GM19240 (cell line): ENCODE measurements around the gene DIAPH1.
A peak's percentile ranks its signal among the peaks of the same experiment; 100 is the strongest.

Experiments used
- DNase-seq: peaks from one replicate; pipeline ENCODE4 v3.0.0; 2011; ENCODE audit warnings: low spot score; ENCODE audit not compliant: insufficient read length

DIAPH1 gene

DNA sequence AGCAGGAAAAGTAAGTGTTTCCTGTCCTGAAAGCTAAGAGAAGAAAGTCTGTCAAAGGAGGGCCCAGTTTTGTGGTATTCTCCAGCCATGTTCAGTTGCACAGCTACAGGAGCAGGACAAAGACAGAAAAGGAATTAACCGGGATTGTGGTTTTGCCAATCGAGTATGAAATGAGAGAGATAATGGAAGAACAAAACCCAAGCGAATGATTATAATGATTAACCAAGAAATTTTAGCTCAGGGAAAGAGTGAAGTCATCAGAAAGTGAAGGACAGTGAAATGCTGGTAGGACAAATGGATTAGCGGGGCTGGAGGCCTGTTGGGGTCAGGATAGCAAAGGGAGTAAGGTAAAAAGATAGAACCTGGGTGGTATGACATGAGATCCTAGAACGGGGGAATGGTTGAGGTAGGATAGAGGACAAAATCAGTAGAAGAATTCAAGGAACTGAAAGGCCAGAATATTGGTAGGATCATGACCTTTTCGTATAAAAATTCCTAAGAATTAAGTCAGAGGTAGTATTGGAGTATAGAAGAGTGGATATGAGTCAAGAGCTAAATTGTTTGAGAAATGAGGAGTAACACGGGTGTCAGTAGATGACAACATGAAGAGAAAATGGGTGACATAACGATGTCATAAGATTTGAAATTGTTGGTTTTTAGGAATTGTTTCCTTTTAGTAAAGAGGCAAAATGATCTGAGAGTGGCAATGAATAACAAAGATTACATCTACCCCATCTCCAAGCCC is 52.8 kb downstream of the DIAPH1 start:
- no peak for DNase-seq

DNA sequence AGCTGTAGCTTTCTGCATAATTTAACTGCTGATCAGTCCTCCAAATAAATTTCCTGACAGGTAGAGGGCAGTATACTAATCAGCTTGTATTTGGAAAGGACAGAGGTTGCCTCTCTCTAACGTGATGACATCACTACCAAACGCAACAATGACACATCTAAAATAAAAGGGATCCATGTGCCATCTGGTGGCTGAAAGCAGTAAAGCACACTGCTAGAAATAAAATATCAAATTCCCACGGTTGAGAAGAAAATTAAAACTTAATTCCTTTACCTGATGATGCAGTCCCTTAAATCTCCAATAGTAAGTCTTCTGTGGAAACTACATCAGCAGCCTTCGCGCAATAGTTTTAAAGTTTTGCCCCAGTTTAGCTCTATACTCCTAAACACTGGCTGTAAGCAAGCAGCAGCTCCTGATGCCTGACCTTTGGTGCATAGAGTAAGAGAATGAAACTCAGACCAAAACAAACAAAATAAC is 54.5 kb downstream of the DIAPH1 start:
- DNase-seq = peak; percentile 25

DNA sequence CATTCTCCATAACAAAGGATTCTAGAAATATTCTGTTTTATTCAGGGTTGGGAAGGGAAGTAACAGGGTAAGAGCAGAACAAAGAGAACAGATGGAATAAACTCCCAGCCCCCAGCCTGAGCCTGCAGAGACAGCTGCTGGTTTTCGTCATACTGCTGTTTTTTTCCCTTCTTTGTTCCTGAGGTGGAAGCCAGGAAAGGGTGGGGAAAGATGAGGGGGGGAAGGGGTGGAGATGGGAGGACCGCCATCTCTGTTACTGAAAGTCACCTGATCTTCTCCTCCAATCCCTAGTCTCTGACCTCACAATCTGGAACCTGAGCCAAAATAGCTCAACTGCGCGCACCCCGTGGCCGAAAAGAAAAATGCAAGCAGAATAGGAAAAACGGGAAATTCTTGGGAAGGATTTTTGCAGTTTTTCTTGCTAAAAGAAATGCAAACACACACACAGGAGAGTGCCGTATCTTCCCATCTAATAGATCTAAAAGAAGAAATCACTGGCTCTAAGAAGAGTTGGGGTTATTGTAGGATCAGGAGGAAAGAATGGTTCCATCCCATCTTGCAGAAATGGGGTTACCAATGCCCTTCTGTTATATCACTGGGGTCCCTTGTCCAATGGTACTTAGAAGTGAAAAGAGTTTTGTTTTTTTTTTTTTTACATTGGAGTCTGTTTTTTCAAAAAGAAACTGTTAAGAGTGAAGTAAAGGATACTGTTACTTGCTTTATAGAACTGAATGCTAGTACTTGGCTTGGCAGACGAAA is 57.9 kb downstream of the DIAPH1 start:
- DNase-seq = no peak

DNA sequence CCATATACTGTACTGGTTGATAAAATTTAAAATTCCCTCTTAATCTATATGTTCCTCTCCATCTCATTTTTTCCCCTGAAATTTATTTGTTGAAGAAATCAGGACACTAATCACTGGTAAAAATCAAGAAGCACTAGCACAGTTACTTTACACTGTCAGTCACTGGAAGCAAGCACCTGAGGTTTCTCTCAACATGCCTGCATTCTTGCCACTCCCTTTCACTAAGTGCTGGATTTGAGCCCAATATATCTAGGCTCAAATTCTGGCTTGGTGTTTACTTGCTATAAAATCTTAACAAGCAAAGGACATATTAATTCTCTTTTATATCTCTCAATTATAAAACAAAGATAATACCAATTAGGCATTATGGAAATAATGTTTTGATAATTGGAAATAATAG is 58.6 kb downstream of the DIAPH1 start:
- DNase-seq = no peak

DNA sequence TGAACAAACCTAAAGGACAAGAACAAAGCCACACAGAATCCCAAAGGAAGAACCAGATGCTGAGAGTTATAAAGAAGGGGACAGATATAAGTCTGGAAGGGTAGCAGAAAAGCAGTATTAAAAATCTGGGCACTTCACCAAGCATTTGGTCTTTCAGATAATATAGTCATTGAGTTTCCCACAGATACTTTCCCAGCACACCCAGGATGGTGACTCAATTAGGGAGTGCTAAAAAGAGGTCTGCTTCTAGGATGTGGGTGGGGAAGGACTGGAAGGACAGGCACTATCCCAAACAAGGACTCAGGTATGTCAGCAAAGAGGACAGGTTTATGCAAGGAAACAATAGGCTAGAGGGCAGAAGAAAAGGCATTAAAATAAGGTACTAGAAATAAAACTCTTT is 59.3 kb downstream of the DIAPH1 start:
- DNase-seq = no peak

DNA sequence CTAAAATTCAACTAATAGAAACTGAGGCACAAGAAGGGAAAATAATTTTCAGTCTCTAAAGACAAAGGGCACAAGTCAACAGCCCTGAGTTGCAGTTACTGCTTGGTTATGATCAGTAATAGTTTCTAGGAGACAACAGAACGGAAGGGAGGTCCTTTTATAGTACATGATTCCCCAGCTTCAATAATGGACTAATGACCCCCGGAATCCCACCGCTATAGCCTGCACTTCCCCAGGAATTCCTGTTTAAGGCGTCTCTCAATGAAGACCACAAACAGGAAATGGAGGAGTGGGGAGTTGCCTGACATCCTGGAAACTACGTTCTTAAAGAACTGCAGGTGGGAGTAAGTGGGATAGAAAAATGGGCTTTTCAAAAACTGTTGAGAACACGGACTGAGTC is 60.6 kb downstream of the DIAPH1 start:
- DNase-seq = no peak

DNA sequence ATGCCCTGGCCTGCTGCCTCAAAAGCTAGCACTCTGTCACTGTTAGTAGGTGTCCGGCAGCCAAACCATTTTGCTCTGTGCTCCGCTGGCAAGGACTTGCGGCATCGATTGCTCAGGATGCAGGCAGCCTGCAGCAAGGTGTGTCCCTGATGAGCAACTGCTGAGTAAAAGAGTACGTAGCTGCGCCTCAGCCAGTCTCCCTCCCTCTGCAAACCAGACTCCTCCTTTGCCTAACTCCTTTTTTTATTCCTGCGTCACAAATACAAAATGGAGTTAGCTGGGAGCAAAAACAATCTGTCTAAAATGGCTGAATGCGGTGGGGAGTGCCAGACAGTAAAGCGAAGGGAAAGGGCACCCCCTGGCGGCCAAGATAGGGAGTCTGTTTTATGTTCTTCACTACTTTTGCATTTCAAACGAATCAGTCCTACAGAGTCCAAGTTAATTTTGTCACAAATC is 61.1 kb downstream of the DIAPH1 start:
- DNase-seq = peak; percentile 16

DNA sequence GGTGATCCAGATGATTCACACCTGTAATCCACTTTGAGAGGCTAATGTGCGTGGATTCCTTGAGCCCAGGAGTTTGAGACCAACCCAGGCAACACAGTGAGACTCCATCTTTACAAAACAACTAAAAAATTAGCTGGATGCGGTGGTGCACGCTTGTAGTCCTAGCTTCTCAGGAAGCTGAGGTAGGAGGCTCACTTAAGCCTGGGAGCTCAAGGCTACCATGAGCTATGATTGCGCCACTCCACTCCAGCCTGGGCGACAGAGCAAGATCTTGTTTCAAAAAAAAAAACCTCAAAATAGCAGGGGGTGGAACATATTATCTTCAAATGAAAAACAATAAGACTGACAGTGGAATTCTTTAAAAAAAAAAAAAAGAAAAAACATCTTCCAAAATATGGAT is 70.9 kb downstream of the DIAPH1 start:
- no peak for DNase-seq

DNA sequence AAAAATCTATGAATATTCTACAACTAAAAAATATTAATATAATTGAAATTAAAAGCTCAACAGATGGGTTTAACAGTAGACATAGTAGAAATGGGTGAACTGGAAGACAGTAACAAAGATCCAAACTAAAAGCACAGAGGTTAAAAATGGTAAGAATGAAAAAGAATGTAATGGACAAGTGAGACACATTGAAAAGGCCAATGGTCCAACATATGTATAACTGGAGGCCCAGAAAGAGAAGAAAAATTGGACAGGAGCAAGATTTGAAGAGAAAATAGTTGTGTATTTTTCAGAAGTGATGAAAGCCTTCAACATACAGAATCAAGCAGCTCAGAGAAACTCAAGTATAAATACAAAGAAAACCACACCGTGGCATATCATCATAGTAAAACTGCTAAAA is 71.3 kb downstream of the DIAPH1 start:
- DNase-seq = no peak

DNA sequence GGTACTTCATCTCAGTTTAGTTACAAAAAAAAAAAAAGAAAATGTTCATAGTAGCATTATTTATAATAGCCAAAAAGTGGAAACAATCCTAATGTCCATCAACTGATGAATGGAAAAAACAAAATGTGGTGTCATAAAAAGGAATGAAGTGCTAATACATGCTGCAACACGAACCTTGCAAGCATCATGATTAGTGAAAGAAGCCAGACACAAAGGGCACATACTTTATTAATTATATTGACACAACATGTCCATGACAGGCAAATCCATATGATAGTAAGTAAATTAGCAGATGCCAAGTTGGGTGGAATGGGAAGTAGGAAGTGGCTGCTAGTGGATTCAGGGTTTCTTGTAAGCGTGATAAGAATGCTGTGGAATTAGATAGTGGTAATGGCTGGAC is 75.7 kb downstream of the DIAPH1 start:
- no peak for DNase-seq

DNA sequence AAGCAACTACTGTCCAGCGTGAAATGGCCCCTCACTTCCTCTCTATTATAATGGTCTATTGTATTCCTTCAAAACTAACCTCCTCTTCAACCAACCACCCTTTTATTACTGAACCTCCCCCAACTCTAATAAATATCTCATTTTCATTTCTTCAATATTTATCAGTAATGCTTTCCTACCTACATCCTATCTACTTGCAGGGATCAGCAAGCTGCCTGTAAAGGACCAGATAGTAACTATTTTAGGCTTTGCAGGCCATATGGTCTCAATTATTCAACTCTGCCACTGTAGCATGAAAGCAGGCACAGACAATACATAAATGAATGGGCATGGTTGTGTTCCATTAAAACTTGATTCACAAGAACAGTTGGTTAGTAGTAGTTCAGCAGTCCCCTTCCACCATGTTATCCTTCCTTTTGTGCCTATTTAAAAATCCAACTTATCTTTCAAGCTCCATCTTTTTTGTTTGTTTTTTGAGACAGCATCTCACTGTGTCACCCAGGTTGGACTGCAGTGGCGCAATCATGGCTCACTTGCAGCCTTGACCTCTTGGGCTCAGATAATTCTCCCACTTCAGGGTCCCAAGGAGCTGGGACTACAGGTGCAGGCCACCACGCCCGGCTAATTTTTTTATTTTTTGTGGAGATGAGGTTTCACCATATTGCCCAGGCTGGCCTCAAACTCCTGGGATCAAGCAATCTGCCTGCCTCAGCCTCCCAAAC is 84.1 kb downstream of the DIAPH1 start:
- no peak for DNase-seq

DNA sequence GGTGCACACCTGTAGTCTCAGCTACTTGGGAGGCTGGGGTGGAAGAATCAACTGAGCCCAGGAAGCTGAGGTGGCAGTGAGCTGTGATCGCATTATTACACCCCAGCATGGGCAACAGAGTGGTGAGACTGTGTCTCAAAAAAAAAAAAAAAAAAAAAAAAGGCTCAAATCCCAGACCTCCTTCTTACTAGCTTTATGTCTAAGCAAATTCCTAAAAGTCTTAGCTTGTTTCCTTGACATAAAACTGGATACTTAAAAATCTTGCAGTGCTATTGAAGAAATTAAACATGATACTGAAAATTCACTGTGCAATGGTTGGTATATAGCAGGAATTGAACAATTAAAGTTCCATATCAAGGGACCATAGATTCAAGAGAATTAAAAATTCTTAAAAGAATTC is 84.9 kb downstream of the DIAPH1 start:
- no peak for DNase-seq

DNA sequence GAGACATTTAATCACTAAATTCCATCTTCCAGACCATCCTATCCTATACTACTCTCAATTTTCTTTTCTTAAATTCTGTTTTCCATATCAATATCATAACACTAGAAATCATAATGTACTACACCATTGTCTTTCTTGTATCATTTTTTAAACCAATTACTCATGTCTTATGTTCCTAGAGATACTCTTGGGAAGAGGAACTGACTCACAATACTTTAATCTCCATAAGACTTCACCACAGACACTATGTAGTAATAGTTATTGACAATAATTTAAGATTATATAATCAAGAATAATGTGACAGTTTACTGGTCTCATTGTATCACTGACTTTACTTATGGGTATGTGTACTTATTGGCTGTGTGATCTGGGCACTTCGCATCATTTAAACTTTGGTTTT is 86.1 kb downstream of the DIAPH1 start:
- DNase-seq = no peak

DNA sequence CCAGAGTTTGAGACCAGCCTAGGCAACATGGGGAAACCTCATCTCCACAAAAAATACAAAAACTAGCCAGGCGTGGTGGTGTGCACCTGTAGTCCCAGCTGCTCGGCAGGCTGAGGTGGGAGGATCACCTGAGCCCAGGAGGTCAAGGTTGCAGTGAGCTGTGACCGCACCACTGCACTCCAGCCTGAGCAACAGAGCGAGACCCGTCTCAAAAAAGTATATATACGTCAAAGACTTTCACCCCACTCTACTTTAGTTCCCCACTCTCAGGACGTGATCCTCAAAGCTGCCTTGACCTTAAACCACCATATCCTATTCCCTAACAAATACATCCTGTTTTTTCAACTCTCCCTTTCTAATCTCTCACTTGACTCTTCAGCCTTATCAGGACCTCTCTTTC is 88.9 kb downstream of the DIAPH1 start:
- no peak for DNase-seq

DNA sequence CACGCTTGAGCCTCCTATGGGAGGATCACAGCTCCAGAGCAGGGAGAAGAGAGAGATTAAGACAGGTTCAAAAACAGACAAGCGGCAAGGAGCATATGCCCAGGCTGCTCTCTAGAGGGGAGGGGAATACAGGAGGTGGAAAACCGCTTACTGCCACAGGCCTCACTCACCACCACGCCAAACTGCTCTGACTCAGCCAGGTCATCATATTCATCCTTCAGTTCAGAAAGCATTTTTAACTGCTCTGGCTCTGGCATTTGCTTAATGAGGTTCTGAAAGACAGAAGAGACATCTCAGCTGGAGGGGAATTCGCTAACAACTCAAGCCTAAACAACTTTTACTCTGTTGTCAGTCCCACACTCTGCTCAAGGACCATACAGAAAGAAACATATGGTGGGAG is 89.8 kb downstream of the DIAPH1 start:
- DNase-seq = no peak

DNA sequence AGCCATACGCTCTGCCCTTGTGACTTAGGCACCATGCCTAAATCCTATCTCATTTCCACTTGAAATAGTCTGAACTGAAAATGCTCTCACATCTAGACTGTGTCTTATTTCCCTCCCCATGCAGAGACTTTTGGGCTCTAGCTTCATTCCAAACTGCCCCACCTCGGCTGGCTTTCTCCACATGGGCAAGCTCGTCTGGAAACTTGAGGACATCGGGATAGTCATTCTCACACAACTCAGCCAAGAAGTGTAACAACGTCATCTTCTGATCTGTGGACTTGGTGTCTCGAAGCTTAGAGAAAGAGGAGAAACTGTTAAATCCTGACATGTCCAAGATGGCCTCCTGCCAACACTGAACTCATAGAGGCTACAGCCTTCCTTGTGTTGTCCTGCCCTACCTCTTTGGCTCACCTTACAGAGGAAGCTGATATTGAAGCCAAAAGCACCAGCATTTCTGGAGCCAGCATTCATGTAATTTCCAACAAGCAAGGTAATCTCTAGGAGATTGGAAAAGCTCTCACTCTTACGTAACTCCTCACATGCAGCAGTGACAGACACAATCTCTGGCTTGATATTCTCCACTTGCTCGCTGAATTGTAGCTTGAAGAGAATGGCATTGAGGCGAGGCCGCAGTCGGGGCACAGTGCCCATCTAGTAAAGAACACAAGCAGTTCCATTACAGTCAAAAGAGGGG is 90.4 kb downstream of the DIAPH1 start:
- no peak for DNase-seq

DNA sequence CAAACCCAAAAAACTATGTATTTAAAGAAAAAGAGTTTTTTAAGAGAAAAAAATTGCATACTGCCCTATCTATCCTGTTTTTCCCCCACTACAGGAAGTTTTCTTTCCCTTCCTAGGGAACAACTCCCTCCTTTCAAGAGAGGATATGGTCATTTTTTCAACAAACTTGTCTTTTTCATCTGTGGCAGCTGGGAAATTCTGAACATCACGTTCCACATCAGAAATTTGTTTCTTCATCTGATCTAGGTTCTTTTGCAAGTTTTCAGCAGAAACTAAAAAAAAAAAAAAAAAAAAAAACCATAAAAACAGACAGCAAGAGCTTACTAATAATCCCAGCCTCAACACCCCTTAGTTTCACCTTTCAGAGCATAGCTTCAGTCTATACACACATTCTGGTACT is 91.4 kb downstream of the DIAPH1 start:
- no peak for DNase-seq

DNA sequence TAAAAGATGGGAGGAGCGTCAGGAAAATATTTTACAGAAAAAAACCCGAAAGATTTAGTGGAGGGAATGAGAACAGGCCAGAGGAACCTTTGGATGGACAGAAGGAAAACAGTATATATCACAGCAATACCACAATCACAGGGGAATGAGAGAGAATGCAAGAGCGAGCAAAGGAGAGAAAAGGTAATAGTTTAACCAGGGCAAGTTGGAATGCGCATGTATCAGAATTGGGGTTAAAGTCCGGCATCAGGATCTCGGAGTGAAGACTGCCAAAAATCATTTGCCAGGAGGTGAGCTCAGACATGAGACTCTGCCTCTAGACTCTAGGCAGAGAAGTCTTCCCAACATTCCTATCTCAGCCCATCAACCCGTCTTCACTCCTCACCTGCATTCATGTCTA is 93.1 kb downstream of the DIAPH1 start:
- DNase-seq = no peak

DNA sequence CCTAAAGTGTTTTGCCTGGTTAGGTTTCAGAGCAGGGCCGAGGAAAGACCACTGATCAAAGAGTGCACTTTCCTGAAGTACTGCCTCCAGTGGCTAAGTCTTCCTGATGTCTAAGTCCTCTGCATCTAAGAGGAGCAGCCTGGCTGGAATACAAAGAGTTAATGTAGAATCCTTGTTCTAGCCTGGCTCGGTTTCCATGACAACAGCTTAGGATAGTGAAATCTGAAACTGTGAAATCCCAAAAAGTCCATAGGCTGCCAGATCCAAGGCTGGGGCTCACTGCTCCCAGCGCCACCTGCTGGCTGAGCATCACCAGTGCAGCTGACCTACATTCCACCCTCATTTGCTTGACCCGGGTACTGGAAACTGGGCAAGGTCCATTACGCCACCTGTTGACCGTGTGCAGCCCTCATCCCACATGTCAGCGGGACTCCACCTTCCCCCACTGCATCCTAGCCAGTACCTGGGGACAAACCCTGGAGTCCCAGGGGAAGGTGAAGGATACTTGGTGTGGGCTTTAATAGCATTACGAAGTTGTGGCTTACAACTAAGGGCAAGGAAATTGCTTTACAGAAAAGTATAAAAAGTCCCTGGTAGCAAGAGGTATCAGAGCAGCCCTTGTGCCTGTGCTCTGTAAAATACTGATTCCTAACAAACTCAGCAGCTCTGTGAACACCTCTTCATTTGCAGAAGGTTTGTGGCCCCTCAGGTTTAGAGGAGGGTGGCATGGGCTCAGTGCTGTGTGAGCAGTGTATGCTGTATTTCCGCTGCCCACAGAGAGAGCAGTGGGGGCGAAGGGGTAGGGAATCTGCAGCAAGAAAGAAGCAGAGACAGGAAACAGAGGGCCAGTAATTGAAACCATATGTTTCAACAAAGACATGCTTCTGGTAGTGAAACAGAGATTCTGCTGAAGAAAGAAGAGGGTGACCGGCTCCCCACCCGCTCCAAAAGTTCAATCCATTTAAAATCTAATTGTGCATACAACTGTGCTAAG is 93.9 kb downstream of the DIAPH1 start:
- no peak for DNase-seq

DNA sequence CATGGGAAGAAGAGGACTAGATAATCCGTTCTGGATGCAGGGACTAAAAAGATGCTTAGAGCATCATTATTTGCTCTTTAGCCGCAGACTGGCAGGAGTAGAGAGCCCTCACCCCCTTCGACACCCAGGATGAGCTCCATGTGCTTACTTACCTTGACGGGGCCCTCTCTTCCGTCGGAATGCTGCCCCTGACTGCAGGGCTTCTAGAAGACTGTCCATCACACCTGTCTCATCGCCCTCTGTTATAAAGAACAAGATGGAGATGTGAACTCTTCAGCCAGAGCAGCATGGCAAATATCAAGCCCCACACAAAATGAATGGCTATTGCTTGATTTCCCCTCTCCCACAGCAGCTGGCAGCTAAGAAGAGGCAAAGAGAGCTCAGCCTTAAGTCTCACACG is 94.8 kb downstream of the DIAPH1 start:
- DNase-seq = no peak
